BE2C (cell line): ENCODE measurements around the gene REV3L.

Experiments used
- DNase-seq: peaks from one replicate; pipeline ENCODE4 v3.0.0-alpha.2; 2020
- H3K27me3 ChIP-seq: fragments of 250-450 bp; sonication (Bioruptor Pico); 2 replicates; pipeline ENCODE4 v1.5.1; 2020; ENCODE audit warnings: mild to moderate bottlenecking
- H3K36me3 ChIP-seq: fragments of 250-450 bp; sonication (Bioruptor Pico); 2 replicates; pipeline ENCODE4 v1.5.1; 2020; ENCODE audit warnings: mild to moderate bottlenecking
- H3K4me1 ChIP-seq: fragments of 250-450 bp; sonication (Bioruptor Pico); 2 replicates; pipeline ENCODE4 v1.5.1; 2020
- H3K4me3 ChIP-seq: 2 replicates; pipeline ENCODE4 v1.5.1; 2011; ENCODE audit warnings: low read depth, low read length
- H3K9me3 ChIP-seq: fragments of 250-450 bp; sonication (Bioruptor Pico); 2 replicates; pipeline ENCODE4 v1.5.1; 2020
- TF ChIP-seq, protein P1 (sequence below): IDR thresholded peaks from 2 replicates; pipeline ENCODE4 v1.5.1; 2012; ENCODE audit warnings: mild to moderate bottlenecking, low read depth, low read length

Gene REV3L

DNA sequence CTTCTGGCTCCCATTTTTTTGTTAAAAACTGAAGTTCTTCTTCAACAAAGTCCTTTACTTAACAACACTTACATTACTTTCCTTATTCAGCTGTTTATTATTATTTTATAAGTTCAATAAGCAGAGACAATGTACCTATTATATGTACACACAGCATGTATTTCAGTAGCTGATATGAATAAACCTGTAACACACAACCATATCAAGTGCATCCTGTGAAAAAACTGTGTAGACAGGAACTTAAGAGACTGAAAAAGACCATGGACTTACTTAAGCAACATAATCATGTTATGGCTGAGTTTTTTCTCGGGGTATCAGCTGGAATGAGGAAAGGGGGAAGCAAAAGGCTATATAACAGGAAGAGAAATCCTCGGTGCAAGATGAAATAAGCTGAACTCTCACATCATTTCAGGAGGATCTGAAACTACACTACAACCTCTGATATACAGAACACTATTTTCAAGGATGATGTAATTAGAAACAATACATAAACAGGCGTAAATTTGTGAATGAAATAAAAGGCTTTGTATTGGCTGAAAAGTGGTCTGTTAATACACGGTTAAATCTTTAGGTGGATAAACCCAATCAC is 70.9 kb downstream of the REV3L start:
- no peak overlapping the region for H3K4me3 ChIP-seq
- TF ChIP-seq, protein P1, sequence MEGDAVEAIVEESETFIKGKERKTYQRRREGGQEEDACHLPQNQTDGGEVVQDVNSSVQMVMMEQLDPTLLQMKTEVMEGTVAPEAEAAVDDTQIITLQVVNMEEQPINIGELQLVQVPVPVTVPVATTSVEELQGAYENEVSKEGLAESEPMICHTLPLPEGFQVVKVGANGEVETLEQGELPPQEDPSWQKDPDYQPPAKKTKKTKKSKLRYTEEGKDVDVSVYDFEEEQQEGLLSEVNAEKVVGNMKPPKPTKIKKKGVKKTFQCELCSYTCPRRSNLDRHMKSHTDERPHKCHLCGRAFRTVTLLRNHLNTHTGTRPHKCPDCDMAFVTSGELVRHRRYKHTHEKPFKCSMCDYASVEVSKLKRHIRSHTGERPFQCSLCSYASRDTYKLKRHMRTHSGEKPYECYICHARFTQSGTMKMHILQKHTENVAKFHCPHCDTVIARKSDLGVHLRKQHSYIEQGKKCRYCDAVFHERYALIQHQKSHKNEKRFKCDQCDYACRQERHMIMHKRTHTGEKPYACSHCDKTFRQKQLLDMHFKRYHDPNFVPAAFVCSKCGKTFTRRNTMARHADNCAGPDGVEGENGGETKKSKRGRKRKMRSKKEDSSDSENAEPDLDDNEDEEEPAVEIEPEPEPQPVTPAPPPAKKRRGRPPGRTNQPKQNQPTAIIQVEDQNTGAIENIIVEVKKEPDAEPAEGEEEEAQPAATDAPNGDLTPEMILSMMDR, result no peak
- DNase-seq, result no peak

DNA sequence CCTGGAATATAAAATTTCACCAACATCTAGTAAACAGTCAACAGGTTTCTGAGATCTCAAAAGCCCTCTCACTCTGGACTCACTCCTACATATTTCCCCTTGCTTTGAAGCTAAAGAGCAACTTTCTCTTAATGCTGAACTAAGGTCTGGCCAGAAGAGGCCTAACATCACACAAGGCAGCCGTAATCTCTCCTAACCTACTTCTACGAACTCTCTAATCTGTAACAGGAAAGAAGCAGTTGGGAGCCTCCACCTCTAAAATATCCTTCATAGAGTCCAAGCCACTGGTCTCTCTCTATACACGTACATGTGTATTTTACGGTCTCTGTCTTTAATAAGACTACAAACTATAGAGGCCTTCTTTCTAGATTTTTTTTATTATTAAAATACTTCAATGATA is 72.0 kb downstream of the REV3L start:
- Histone ChIP-seq H3K27me3 (no peaks in the 10 kb centered on the region), H3K4me1 (peaks cover 13% of the 10 kb centered on the region), H3K4me3 (no peak overlapping the region), H3K36me3 (peaks cover 14% of the 10 kb centered on the region), H3K9me3 (no peaks in the 10 kb centered on the region)
- TF ChIP-seq, protein P1, result no peak
- DNase-seq, result no peak

More for the DNA sequence above, 70.9 kb downstream of the REV3L start:
- no peaks in the 10 kb centered on the region for H3K27me3 ChIP-seq
- H3K36me3 ChIP-seq, result peaks cover 14% of the 10 kb centered on the region
- H3K9me3 ChIP-seq, result no peaks in the 10 kb centered on the region
- H3K4me1 ChIP-seq, result peaks cover 17% of the 10 kb centered on the region

DNA sequence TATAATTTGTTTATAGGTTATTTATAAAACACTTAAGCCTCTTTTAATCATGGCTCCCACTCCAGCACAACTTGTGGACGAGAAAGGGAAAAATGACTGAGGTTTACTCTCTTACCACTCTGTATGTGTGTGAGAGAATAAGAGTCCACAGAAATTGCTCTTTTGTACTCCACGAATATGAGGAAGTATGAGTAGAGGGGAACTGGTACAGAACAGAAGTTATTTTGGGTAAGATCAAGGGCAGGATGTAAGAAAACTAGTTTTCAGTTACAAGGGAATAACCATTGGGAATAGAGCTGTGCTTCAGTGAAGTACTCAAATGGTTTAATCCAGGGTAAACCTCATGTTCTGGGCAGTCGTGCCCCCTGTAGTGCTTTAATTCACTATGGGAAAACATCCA is 72.6 kb downstream of the REV3L start:
- peaks cover 16% of the 10 kb centered on the region for H3K36me3 ChIP-seq

DNA sequence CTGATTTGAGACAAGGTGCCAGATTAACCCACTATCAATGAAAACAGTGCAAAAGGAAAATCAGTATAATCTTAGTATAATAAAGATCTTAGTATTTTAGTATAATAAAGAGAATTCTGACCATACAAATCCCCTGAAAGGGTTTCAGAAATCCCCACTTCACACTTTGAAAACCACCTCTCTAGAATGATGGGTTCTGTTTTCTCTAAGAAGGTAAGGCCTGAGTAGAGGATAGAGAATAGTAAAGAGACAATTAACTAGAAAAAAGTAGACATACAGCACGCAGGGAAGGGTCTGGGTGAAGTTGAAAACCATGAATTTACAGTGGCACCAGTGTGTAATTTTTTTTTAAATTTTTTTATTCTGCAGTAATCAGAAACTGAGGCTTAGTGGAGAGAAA is 73.6 kb downstream of the REV3L start:
- DNase-seq, result no peak
- TF ChIP-seq, protein P1, result no peak
- Histone ChIP-seq H3K4me3 (no peak overlapping the region), H3K36me3 (peaks cover 24% of the 10 kb centered on the region), H3K27me3 (no peaks in the 10 kb centered on the region), H3K9me3 (no peaks in the 10 kb centered on the region), H3K4me1 (peaks cover 4% of the 10 kb centered on the region)

More for the DNA sequence above, 72.6 kb downstream of the REV3L start:
- DNase-seq, result no peak
- Histone ChIP-seq H3K4me1 (peaks cover 13% of the 10 kb centered on the region), H3K9me3 (no peaks in the 10 kb centered on the region), H3K4me3 (no peak overlapping the region), H3K27me3 (no peaks in the 10 kb centered on the region)
- TF ChIP-seq, protein P1, result no peak

DNA sequence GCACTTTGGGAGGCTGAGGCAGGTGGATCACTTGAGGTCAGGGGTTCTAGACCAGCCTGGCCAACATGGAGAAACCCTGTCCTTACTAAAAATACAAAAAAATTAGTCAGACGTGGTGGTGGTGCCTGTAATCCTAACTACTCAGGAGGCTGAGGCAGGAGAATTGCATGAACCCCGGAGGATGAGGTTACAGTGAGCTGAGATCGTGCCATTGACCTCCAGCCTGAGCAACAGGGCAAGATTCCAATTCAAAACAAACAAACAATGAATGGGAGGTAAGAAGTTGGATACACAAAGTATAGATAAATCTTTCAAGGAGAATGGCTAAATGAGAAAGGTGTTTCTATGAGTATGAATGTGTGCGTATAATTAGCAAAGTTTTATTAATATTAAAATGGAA is 75.3 kb downstream of the REV3L start:
- no peak overlapping the region for H3K4me3 ChIP-seq
- H3K27me3 ChIP-seq, result no peaks in the 10 kb centered on the region
- H3K4me1 ChIP-seq, result no peaks in the 10 kb centered on the region
- TF ChIP-seq, protein P1, result no peak
- H3K36me3 ChIP-seq, result peaks cover 25% of the 10 kb centered on the region
- H3K9me3 ChIP-seq, result no peaks in the 10 kb centered on the region
- DNase-seq, result no peak

DNA sequence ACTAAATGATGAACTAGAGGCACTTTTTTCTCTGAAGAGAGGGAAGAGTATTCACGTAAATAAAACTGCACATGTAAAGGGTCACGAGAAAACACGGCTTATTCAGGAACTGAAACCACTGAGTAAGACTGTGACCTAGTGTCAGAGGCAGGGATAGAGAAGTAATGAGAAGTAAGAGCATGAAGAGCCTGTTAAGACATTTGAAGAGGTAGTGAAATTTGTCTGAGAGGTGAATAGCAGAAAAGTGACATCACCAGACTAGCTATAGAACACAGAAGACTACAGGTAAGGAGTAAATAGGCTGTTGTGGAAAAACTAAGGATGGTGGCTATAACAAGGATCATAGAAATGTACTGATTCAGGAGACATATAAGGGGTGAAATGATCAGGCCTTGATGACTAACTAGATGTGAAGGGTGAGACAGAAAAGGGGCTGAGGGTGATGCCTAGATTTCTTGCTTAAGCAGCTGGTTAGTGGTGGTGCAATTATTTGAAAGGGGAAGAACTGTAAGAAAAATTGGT is 76.8 kb downstream of the REV3L start:
- Histone ChIP-seq H3K4me1 (no peaks in the 10 kb centered on the region), H3K36me3 (peaks cover 27% of the 10 kb centered on the region), H3K4me3 (no peak overlapping the region), H3K9me3 (no peaks in the 10 kb centered on the region), H3K27me3 (no peaks in the 10 kb centered on the region)
- TF ChIP-seq, protein P1, result no peak
- no peak for DNase-seq
